SK-N-SH (cell line): ENCODE measurements around the gene TICRR. TPM values are rescaled to one million over a fixed set of nuclear protein-coding genes. Genes with fewer than 3 reads are reported as not detected.

Source experiments
- CTCF ChIA-PET: fragments of 300-600, 350-600 bp; formaldehyde crosslinking; extraction: SDS; loops from one replicate; lab custom pipeline; 2021; lab: Yijun Ruan, JAX
- POLR2A ChIA-PET: fragments of 350-600 bp; sonication (Branson Sonifier 250); formaldehyde crosslinking; extraction: SDS; loops from one replicate; lab custom pipeline; 2020; ENCODE audit warnings: antibody characterized with exemption, inconsistent platforms; lab: Yijun Ruan, JAX
- DNase-seq: peaks from one replicate; pipeline ENCODE4 v3.0.0; 2012
- H2AFZ ChIP-seq: fragments of 200-600 bp; sonication (generic); 2 replicates; pipeline ENCODE4 v1.8.1; 2016; ENCODE audit warnings: antibody characterized with exemption, mild to moderate bottlenecking, low read depth
- H3F3A ChIP-seq: fragments of 200-600 bp; sonication (generic); replicated peaks from 2 replicates; pipeline ENCODE3; 2016; ENCODE audit warnings: antibody characterized with exemption, mild to moderate bottlenecking; ENCODE audit not compliant: insufficient read depth
- H3K27ac ChIP-seq, 2 experiments: fragments of 200-500 bp in 1 of 2; fragments of 200-600 bp in 1 of 2; sonication (Bioruptor generic) in 1 of 2; sonication (generic), shearing (Covaris generic) in 1 of 2; 2 replicates each; pipeline versions ENCODE4 v1.5.1 to v1.6.1; 2014 to 2016; ENCODE audit warnings: low read depth in 2 of 2, inconsistent platforms in 1 of 2, low read length in 1 of 2, mild to moderate bottlenecking in 1 of 2, mixed read lengths in 1 of 2
- H3K27me3 ChIP-seq: fragments of 200-600 bp; sonication (generic), shearing (Covaris generic); 2 replicates; pipeline ENCODE4 v1.6.1; 2016; ENCODE audit warnings: mixed run types; ENCODE audit not compliant: insufficient read depth
- H3K36me3 ChIP-seq, 2 experiments: fragments of 200-500 bp in 1 of 2; fragments of 200-600 bp in 1 of 2; sonication (Bioruptor generic) in 1 of 2; sonication (generic) in 1 of 2; replicated peaks in 1 of 2; 2 replicates each; pipeline versions ENCODE3 to v1.5.1; 2014 to 2016; ENCODE audit warnings: low read length in 1 of 2, mild to moderate bottlenecking in 1 of 2; ENCODE audit not compliant: insufficient read depth in 2 of 2, control insufficient read depth in 1 of 2
- H3K4me1 ChIP-seq, 2 experiments: fragments of 200-500 bp in 1 of 2; fragments of 200-600 bp in 1 of 2; sonication (Bioruptor generic) in 1 of 2; sonication (generic), shearing (Covaris generic) in 1 of 2; 2 replicates each; pipeline versions ENCODE4 v1.5.1 to v1.6.1; 2014 to 2016; ENCODE audit warnings: low read depth in 1 of 2, low read length in 1 of 2, mixed run types in 1 of 2; ENCODE audit not compliant: insufficient read depth in 2 of 2, control insufficient read depth in 1 of 2
- H3K4me2 ChIP-seq: fragments of 200-600 bp; sonication (generic), shearing (Covaris generic); 2 replicates; pipeline ENCODE4 v1.6.1; 2017; ENCODE audit warnings: mixed run types
- H3K4me3 ChIP-seq, 2 experiments: fragments of 200-500 bp in 1 of 2; fragments of 200-600 bp in 1 of 2; sonication (Bioruptor generic) in 1 of 2; sonication (generic), shearing (Covaris generic) in 1 of 2; 2 replicates each; pipeline versions ENCODE4 v1.5.1 to v1.8.1; 2014 to 2016; ENCODE audit warnings: low read depth in 2 of 2, inconsistent platforms in 1 of 2, low read length in 1 of 2, mild to moderate bottlenecking in 1 of 2, mixed read lengths in 1 of 2, moderate library complexity in 1 of 2
- H3K79me2 ChIP-seq: fragments of 200-600 bp; sonication (generic); 2 replicates; pipeline ENCODE4 v1.8.1; 2017; ENCODE audit warnings: mild to moderate bottlenecking; ENCODE audit not compliant: insufficient read depth
- H3K9ac ChIP-seq: fragments of 200-600 bp; sonication (generic); 2 replicates; pipeline ENCODE4 v1.6.1; 2017; ENCODE audit warnings: mixed run types
- H3K9me2 ChIP-seq: fragments of 200-600 bp; sonication (generic); 2 replicates; pipeline ENCODE4 v1.6.1; 2017; ENCODE audit warnings: mixed run types
- H3K9me3 ChIP-seq: fragments of 200-600 bp; sonication (generic); 2 replicates; pipeline ENCODE4 v1.6.1; 2017; ENCODE audit warnings: mixed run types, mild to moderate bottlenecking, moderate library complexity
- H4K20me1 ChIP-seq: fragments of 200-600 bp; sonication (generic); 2 replicates; pipeline ENCODE4 v1.6.1; 2017; ENCODE audit warnings: mild to moderate bottlenecking, mixed run types; ENCODE audit not compliant: insufficient read depth
- ELF1 ChIP-seq: IDR thresholded peaks from 2 replicates; pipeline ENCODE4 v1.4.0; 2012
- EZH2phosphoT487 ChIP-seq: fragments of 200-600 bp; sonication (generic); IDR thresholded peaks from 2 replicates; pipeline ENCODE4 v1.6.1; 2017; ENCODE audit warnings: low read depth, mixed run types, mild to moderate bottlenecking, antibody characterized with exemption, moderate library complexity, borderline replicate concordance
- FOSL2 ChIP-seq: IDR thresholded peaks from 2 replicates; pipeline ENCODE4 v1.4.0; 2012; ENCODE audit warnings: low read depth, mild to moderate bottlenecking, moderate library complexity, borderline replicate concordance
- FOXJ3 ChIP-seq: sonication (generic); formaldehyde crosslinking; IDR thresholded peaks from 2 replicates; pipeline ENCODE4 v1.5.1; 2020; ENCODE audit warnings: mild to moderate bottlenecking, missing genetic modification reagents
- GABPA ChIP-seq: IDR thresholded peaks from 2 replicates; pipeline ENCODE4 v1.4.0; 2012; ENCODE audit warnings: low read depth, mild to moderate bottlenecking
- NFIC ChIP-seq: IDR thresholded peaks from 2 replicates; pipeline ENCODE4 v1.4.0; 2012; ENCODE audit warnings: borderline replicate concordance
- RAD21 ChIP-seq: IDR thresholded peaks from 2 replicates; pipeline ENCODE4 v1.6.1; 2012; ENCODE audit warnings: mild to moderate bottlenecking, low read length
- RFX5 ChIP-seq: IDR thresholded peaks from 2 replicates; pipeline ENCODE4 v1.6.1; 2012; ENCODE audit warnings: mild to moderate bottlenecking, improper control_type of control experiment, low read length
- SIN3A ChIP-seq: IDR thresholded peaks from 2 replicates; pipeline ENCODE4 v1.6.1; 2012; ENCODE audit warnings: low read depth, mild to moderate bottlenecking, low read length, moderate library complexity, borderline replicate concordance
- SMC3 ChIP-seq: IDR thresholded peaks from 2 replicates; pipeline ENCODE4 v1.6.1; 2012; ENCODE audit warnings: low read depth, low read length, improper control_type of control experiment
- TCF12 ChIP-seq: IDR thresholded peaks from 2 replicates; pipeline ENCODE4 v1.4.0; 2012
- USF1 ChIP-seq: IDR thresholded peaks from 2 replicates; pipeline ENCODE4 v1.4.0; 2012; ENCODE audit warnings: low read depth, borderline replicate concordance
- YY1 ChIP-seq: IDR thresholded peaks from 2 replicates; pipeline ENCODE4 v1.4.0; 2012; ENCODE audit warnings: low read depth, mild to moderate bottlenecking
- WGBS: methylation state at CpG from one replicate; pipeline ENCODE4 v1.1.6; 2017; ENCODE audit warnings: low lambda C conversion rate; 5-methylcytosine and 5-hydroxymethylcytosine counted together
- polyA plus RNA-seq, 3 experiments: library from polyadenylated mRNA; depleted of rRNA; stranded (reverse); fragments of >200 nt; gene quantifications; 2 replicates each; pipeline ENCODE4 v1.2.3, GENCODE V29; 2012
- TF ChIP-seq, protein P1 (sequence below): IDR thresholded peaks from 2 replicates; pipeline ENCODE4 v1.4.0; 2012; ENCODE audit warnings: low read depth
- TF ChIP-seq, protein P2 (sequence below): fragments of 200-600 bp; sonication (generic); IDR thresholded peaks from 2 replicates; pipeline ENCODE4 v1.6.1; 2017; ENCODE audit warnings: antibody characterized with exemption, mild to moderate bottlenecking, moderate library complexity

Gene TICRR
- polyA plus RNA-seq, 1 of the 3 experiments (the other 2 are of a cell fraction): 3.2 TPM

- Histone ChIP-seq H3K27ac (no peak overlapping the region), H3K9ac (no peak overlapping the region), H3K4me1 (peaks cover 0 to 2% of the 10 kb centered on the region in 2 experiments; a peak in 1 of 4 replicates), H3K9me2 (no peaks in the 10 kb centered on the region), H3K36me3 (peaks cover 10 to 20% of the 10 kb centered on the region in 2 experiments), H4K20me1 (no peaks in the 10 kb centered on the region), H3K4me3 (no peak overlapping the region; a peak in 1 of 4 replicates), H3F3A (no peaks in the 10 kb centered on the region), H3K79me2 (peaks cover 17% of the 10 kb centered on the region; the same call in 1 of the 2 replicates), H3K4me2 (no peak overlapping the region)
- CTCF ChIA-PET: interaction anchor here (0.7 to 4.4 kb wide), 26 partner anchors 9 to 325 kb away, joined by 3 to 36 read pairs (median 6); no protein-coding TSS in a partner anchor
- peak; percentile 94 for DNase-seq
- POLR2A ChIA-PET: no interaction called here
- WGBS: 55% methylated on average over 22 of the region's 25 CpGs
- TF ChIP-seq USF1 (no peak), RFX5 (no peak), SIN3A (no peak), FOXJ3 (CRISPR knock-in tag) (no peak), YY1 (no peak), RAD21 (peak; percentile 64), SMC3 (peak; percentile 63), FOSL2 (no peak), TCF12 (no peak), NFIC (no peak), GABPA (no peak), EZH2phosphoT487 (no peak), ELF1 (no peak)
- TF ChIP-seq, protein P1, sequence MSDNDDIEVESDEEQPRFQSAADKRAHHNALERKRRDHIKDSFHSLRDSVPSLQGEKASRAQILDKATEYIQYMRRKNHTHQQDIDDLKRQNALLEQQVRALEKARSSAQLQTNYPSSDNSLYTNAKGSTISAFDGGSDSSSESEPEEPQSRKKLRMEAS: no peak
- TF ChIP-seq, protein P2, sequence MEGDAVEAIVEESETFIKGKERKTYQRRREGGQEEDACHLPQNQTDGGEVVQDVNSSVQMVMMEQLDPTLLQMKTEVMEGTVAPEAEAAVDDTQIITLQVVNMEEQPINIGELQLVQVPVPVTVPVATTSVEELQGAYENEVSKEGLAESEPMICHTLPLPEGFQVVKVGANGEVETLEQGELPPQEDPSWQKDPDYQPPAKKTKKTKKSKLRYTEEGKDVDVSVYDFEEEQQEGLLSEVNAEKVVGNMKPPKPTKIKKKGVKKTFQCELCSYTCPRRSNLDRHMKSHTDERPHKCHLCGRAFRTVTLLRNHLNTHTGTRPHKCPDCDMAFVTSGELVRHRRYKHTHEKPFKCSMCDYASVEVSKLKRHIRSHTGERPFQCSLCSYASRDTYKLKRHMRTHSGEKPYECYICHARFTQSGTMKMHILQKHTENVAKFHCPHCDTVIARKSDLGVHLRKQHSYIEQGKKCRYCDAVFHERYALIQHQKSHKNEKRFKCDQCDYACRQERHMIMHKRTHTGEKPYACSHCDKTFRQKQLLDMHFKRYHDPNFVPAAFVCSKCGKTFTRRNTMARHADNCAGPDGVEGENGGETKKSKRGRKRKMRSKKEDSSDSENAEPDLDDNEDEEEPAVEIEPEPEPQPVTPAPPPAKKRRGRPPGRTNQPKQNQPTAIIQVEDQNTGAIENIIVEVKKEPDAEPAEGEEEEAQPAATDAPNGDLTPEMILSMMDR: peak; percentile 89
- TF ChIP-seq, all 33 proteins: peak for 3
- H2AFZ ChIP-seq: no peak overlapping the region
- H3K27me3 ChIP-seq: no peaks in the 10 kb centered on the region
- no peaks in the 10 kb centered on the region for H3K9me3 ChIP-seq
These were observed 72.1 kb downstream of the TICRR start for GRCh38 chr15:89647191-89647851.
